Measurements from ENCODE around the gene PRRT1.
A peak's percentile ranks its signal among the peaks of the same experiment; 100 is the strongest.
"Not testable (repeated sequence)": the region's sequence is repeated elsewhere in the genome, so short reads cannot be mapped to it uniquely, and the experiment has no call there.

The PRRT1 gene

GRCh38 chr6:32151863-32152768, at the start of gene PRRT1:
Gene PRRT1, minus strand, starts transcription at chr6:32151939. Its CDS starts 112 bp downstream, at chr6:32151827.
- peak within 1 kb of the TSS; percentile 86 for H3K9ac ChIP-seq (ENCODE audit: low read depth, low read length)

DNA sequence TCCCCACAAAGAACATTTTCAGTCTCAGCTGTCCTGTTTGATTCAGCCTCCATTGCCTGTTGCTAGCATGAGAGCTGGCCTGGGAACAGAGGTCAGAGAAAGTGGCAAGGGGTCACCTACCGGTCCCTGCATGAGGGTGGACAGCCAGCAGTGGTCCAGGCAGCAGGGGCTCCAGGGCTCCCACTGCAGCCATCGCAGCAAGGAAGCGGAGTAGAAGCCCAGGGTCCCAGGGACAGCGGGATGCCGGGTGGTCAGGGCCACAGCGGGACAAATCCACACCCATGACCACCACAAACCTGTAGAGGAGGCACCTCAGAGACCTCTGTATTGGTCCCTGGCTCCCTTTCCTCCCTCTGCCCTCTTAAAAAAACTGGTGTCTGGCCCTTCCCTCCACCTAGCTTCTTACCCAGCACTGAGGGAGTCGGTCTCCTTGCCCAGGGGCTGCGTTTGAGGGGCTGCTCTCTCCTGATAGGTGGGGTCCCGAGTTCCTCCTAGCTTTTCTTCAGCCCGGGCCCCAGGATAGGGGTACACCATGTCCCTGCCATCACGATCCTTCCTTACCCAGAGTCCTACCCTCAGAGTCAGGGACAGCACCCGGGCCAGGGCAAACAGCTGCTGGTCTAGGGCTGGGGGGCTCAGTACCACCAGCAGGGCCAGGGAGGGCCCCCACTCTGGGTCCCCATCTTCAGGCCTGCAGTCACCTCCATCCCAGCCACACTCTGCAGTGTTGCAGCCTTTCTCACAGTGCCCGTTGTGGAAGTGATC, 49.2 kb upstream of the PRRT1 start:
- Histone ChIP-seq H3K4me1 (ENCODE audit: insufficient read depth, low read length) (no peaks in the 10 kb centered on the region), H3K9ac (ENCODE audit: low read depth, low read length) (no peak overlapping the region), H3K9me3 (ENCODE audit: control insufficient read depth, insufficient read depth, low read length) (no peaks in the 10 kb centered on the region), H3K36me3 (ENCODE audit: insufficient read depth, low read length) (no peaks in the 10 kb centered on the region)

More at GRCh38 chr6:32151863-32152768, at the start of gene PRRT1:
- peaks cover 15% of the 10 kb centered on the region; the same call in 1 of the 2 replicates for H3K4me1 ChIP-seq (ENCODE audit: insufficient read depth, low read length)
- H3K36me3 ChIP-seq (ENCODE audit: insufficient read depth, low read length) = peaks cover 4% of the 10 kb centered on the region; the same call in 1 of the 2 replicates
- no peaks in the 10 kb centered on the region for H3K9me3 ChIP-seq (ENCODE audit: control insufficient read depth, insufficient read depth, low read length)

DNA sequence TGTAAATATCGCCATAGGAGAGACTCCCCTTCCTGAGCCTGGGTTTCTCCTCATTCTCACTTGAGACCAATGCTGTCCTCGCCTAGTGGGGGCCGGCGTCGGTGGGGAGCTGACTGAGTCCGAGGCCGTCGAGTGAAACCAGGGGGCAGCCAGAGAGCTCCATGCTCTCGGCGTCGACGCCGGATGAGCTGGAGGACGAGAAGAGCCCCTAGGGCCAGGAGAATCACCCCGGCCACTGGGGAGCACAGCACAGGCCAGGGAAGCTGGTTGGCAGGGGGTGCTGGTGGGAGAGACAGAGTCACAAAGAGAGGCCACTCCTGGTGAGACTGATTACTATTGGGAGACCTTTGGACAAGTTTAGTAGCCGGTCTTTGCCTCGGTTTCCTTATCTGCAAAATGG, 47.1 kb upstream of the PRRT1 start:
- Histone ChIP-seq H3K9me3 (ENCODE audit: control insufficient read depth, insufficient read depth, low read length) (no peaks in the 10 kb centered on the region), H3K36me3 (ENCODE audit: insufficient read depth, low read length) (no peaks in the 10 kb centered on the region), H3K9ac (ENCODE audit: low read depth, low read length) (no peak overlapping the region), H3K4me1 (ENCODE audit: insufficient read depth, low read length) (peaks cover 10% of the 10 kb centered on the region; the same call in 1 of the 2 replicates)

DNA sequence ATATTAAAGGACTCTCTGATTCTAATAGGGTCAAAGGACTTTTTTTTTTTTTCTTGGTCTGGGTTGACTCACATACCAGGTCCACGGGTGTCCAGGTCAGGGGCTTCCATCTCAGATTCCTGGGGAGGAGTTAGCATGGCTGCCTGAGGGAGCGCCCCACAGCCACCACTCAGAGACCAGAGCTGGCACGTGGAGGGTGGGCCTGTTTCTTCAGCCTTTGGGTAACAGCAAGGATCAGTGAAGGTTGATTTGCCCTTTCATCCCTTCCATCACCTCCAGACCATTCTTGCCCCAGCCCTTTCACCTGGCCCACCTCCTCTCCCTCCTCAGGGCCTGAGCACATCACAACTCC, 46.6 kb upstream of the PRRT1 start:
- Histone ChIP-seq H3K9me3 (ENCODE audit: control insufficient read depth, insufficient read depth, low read length) (no peaks in the 10 kb centered on the region), H3K9ac (ENCODE audit: low read depth, low read length) (no peak overlapping the region)

GRCh38 chr6:32196682-32197616, 45.2 kb upstream of the PRRT1 start:
- Histone ChIP-seq H3K9ac (ENCODE audit: low read depth, low read length) (peak overlapping the region; percentile 68), H3K36me3 (ENCODE audit: insufficient read depth, low read length) (no peaks in the 10 kb centered on the region), H3K4me1 (ENCODE audit: insufficient read depth, low read length) (peaks cover 15% of the 10 kb centered on the region), H3K9me3 (ENCODE audit: control insufficient read depth, insufficient read depth, low read length) (no peaks in the 10 kb centered on the region)

More for the DNA sequence above, 46.6 kb upstream of the PRRT1 start:
- H3K4me1 ChIP-seq (ENCODE audit: insufficient read depth, low read length) = peaks cover 12% of the 10 kb centered on the region; the same call in 1 of the 2 replicates
- H3K36me3 ChIP-seq (ENCODE audit: insufficient read depth, low read length) = no peaks in the 10 kb centered on the region

DNA sequence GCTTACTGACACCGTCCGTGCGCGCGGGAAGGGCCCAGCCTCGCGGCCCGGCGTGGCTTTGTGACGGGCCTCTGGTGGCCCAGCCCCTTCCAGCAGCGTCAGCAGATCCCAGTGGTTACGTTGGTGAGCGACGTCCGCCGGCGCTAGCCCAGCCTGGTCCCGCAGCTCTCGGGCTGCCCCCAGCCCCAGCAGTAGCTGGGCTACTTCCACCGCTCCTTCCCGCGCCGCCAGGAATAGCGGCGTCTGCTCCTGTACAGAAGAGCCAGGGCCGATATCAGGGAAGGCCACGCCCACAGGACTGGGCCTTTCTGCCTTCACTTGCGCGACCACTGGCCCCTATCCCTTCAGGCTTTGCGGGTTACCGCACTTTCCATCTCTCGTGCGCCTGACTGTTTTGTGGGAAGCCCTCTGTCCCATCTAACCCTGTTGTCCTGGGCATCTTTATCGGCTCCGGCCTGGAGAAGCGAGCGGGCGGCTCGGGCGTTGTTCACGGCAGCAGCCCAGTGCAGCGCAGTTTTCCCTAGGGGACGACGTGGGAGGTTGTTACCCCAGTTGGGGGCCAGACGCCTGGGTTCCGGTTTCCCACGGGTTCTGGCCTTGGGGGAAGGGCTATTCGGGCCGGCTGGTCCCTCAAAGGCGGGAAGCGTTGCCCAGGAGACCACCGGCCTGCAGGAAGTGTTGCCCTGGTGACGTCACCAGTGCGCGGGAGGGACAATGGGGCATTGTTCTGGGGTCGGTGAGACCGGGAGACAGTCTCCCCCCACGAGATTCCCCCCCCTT, 44.4 kb upstream of the PRRT1 start:
- Histone ChIP-seq H3K36me3 (ENCODE audit: insufficient read depth, low read length) (no peaks in the 10 kb centered on the region), H3K9ac (ENCODE audit: low read depth, low read length) (peak overlapping the region; percentile 68), H3K9me3 (ENCODE audit: control insufficient read depth, insufficient read depth, low read length) (no peaks in the 10 kb centered on the region), H3K4me1 (ENCODE audit: insufficient read depth, low read length) (peaks cover 24% of the 10 kb centered on the region)

DNA sequence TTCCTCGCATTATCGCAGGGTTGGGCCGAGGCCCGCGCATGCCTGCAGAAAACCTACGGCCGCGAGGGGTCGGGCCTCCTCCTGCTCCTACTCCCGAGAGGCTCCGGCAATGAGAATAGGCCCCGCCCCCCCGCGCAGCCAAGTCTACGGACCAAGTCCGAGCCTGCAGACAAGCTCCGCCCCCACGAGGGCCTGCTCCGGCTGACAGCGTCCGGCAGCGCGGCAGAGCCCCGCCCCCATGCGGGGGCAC, 43.8 kb upstream of the PRRT1 start:
- peak overlapping the region; percentile 68; the same call in 1 of the 2 replicates for H3K9ac ChIP-seq (ENCODE audit: low read depth, low read length)
- no peaks in the 10 kb centered on the region for H3K36me3 ChIP-seq (ENCODE audit: insufficient read depth, low read length)
- no peaks in the 10 kb centered on the region for H3K9me3 ChIP-seq (ENCODE audit: control insufficient read depth, insufficient read depth, low read length)
- H3K4me1 ChIP-seq (ENCODE audit: insufficient read depth, low read length) = peaks cover 28% of the 10 kb centered on the region

DNA sequence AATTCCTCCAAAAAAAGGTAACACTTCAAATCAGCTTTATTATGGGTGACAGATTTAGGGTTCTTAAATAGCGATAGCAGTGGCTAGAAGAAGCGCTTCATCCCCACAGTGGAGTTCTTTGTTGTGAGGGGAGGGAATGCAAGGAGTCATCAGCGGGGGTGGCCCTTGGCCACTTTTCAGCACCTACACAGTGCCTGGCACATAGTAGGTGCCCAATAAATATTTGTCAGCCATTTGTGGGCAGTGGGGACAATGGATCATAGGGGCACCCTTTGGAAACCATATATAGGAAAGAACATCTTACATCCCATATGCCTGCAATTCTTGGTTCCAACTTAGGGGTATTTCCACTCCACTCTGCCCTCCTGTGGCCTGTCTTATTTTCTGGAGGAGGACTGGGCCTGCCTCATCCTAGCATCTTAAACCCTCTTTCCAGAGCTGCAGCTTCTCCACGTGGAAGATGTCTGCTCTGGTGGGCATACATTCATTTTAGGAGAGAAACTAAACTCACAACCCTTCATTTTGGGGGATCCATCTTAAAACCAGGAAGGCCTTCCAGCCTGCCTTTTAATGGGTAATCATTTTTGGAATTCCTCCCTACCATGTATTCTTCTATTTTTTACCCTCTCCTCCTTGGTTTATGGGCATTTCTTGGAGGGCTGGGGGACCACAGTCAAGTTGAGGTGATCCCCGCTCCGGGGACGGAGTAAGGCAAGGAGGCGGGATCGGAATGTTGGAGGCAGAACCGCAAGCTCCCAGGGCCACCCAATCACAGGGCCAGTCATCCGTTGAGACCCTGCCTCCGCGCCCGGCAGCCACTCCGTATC, 43.3 kb upstream of the PRRT1 start:
- Histone ChIP-seq H3K9ac (ENCODE audit: low read depth, low read length) (peak overlapping the region; percentile 71), H3K9me3 (ENCODE audit: control insufficient read depth, insufficient read depth, low read length) (no peaks in the 10 kb centered on the region), H3K4me1 (ENCODE audit: insufficient read depth, low read length) (peaks cover 28% of the 10 kb centered on the region), H3K36me3 (ENCODE audit: insufficient read depth, low read length) (no peaks in the 10 kb centered on the region)

- Histone ChIP-seq H3K9me3 (ENCODE audit: control insufficient read depth, insufficient read depth, low read length) (no peaks in the 10 kb centered on the region), H3K4me1 (ENCODE audit: insufficient read depth, low read length) (peaks cover 28% of the 10 kb centered on the region), H3K9ac (ENCODE audit: low read depth, low read length) (no peak overlapping the region), H3K36me3 (ENCODE audit: insufficient read depth, low read length) (no peaks in the 10 kb centered on the region)
Measured at GRCh38 chr6:32194388-32194787, 42.6 kb upstream of the PRRT1 start.

DNA sequence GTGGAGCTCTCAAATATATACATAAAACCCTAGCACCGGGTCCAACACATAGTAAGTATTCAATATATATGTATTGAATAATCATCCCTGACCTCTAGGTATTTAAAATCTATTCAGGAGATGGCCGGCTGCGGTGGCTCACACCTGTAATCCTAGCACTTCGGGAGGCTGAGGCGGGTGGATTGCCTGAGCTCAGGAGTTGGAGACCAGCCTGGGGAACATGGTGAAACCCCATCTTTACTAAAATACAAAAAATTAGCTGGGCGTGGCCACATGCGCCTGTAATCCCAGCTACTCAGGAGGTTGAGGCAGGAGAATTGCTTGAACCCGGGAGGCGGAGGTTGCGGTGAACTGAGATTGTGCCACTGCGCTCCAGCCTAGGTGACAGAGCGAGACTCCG, 41.4 kb upstream of the PRRT1 start:
- H3K9me3 ChIP-seq (ENCODE audit: control insufficient read depth, insufficient read depth, low read length); H3K36me3 ChIP-seq (ENCODE audit: insufficient read depth, low read length): not testable (repeated sequence)
- peak overlapping the region; percentile 57; the same call in 1 of the 2 replicates for H3K9ac ChIP-seq (ENCODE audit: low read depth, low read length)
- peaks cover 35% of the 10 kb centered on the region for H3K4me1 ChIP-seq (ENCODE audit: insufficient read depth, low read length)

DNA sequence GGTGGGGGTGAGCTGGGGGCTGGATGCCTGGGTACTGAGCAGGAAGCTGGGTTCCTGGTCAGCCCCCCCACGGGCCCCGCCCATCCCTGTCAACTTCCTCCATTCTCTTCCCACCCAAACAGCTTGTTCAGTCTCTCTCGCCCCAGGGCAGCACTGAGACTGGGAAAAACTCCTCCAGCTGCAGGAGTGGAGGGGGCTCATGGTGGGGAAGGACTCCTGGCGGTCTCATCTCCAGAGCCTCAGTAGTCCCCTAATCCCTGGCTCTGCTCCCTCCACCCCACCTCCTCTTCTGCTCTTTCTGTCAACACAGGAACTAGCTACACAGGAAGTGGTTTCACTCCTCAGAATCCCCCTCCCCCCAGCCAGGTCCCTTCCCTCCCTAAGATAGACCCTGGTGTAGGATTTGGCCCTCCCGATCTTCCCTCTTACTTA, 40.9 kb upstream of the PRRT1 start, which contains the start of gene GPSM3:
GPSM3 (minus strand) TSS at position 36 of the 432 bp plus-strand sequence. CDS start 130 bp downstream, outside the sequence.
- peaks cover 35% of the 10 kb centered on the region for H3K4me1 ChIP-seq (ENCODE audit: insufficient read depth, low read length)
- peak within 1 kb of the TSS; percentile 57 for H3K9ac ChIP-seq (ENCODE audit: low read depth, low read length)
- no peaks in the 10 kb centered on the region for H3K9me3 ChIP-seq (ENCODE audit: control insufficient read depth, insufficient read depth, low read length)
- H3K36me3 ChIP-seq (ENCODE audit: insufficient read depth, low read length) = 0 out of 2 replicates have a peak, but pooled peaks cover 2% of the 10 kb centered on the region

DNA sequence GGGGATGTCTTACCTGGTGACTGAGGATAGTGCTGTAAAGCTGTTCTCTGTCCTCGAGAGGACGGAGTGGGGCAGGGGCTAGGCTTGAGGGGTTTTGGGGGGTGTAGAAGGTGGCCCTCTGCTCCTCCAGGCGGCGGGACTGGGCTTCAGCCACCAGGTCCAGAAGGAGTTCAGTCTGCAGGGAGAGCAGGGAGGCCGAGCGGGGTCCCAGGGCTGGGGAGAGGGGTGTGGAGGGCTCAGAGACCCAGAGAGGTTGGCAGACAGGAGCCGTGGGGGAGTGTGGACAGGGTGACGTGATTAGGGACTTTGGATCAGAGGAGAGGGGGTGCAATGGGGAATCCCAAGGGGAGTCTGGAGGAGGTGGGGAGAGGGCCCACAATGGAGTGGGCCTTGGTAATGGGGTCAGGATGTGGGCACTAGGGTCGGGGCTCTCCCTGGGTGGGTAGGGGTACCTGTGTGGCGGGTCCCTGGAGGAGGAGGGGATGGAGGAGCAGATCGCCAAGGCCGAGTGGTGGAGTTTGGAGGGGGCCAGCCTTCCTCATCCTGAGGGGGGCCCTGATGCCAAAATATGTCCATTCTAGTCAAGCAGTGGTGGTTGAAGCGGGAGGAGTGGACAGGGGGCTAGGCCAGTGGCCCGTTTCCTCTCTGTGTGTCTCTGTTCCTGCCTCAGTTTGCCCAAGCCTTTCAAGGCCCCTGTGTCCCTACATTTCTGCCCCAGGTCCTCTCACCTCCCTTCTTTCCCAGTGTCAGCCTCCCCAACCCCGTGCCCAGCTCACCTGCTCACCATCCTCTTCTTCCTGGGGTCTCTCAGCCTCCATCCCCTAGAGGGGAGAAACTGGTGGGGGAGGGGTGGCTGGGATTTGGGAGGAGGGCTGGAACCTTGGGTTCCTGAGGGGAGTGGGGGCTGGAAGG, 40.2 kb upstream of the PRRT1 start:
- H3K36me3 ChIP-seq (ENCODE audit: insufficient read depth, low read length) = 0 out of 2 replicates have a peak, but pooled peaks cover 3% of the 10 kb centered on the region
- H3K9me3 ChIP-seq (ENCODE audit: control insufficient read depth, insufficient read depth, low read length) = no peaks in the 10 kb centered on the region
- H3K9ac ChIP-seq (ENCODE audit: low read depth, low read length) = peak overlapping the region; percentile 11; the same call in 1 of the 2 replicates
- H3K4me1 ChIP-seq (ENCODE audit: insufficient read depth, low read length) = peaks cover 35% of the 10 kb centered on the region

Data from ES-I3 (cell line).